DOHH2 (cell line): ENCODE measurements around the gene CAPN15.

Source experiments
- H3F3A ChIP-seq: fragments of 200-600 bp; sonication (generic), shearing (Covaris generic); 2 replicates; pipeline ENCODE4 v1.6.0; 2016; ENCODE audit warnings: antibody characterized with exemption, mild to moderate bottlenecking; ENCODE audit not compliant: control insufficient read depth, insufficient read depth
- H3K27ac ChIP-seq: fragments of 200-600 bp; sonication (generic); 2 replicates; pipeline ENCODE4 v1.5.1; 2014; ENCODE audit warnings: low read depth, mild to moderate bottlenecking, low read length, moderate library complexity
- H3K27me3 ChIP-seq: fragments of 200-600 bp; sonication (generic); 2 replicates; pipeline ENCODE4 v1.6.1; 2014; ENCODE audit warnings: mild to moderate bottlenecking, low read length, mixed read lengths; ENCODE audit not compliant: control insufficient read depth
- H3K36me3 ChIP-seq: fragments of 200-600 bp; sonication (generic); 2 replicates; pipeline ENCODE4 v1.6.1; 2014; ENCODE audit warnings: mild to moderate bottlenecking, low read length, moderate library complexity, mixed read lengths; ENCODE audit not compliant: control insufficient read depth
- H3K4me1 ChIP-seq: fragments of 200-600 bp; sonication (generic); 2 replicates; pipeline ENCODE4 v1.6.1; 2014; ENCODE audit warnings: mild to moderate bottlenecking, low read length, mixed read lengths; ENCODE audit not compliant: control insufficient read depth
- H3K4me2 ChIP-seq: fragments of 200-600 bp; sonication (generic); 2 replicates; pipeline ENCODE4 v1.6.0; 2014; ENCODE audit warnings: mild to moderate bottlenecking, low read length, moderate library complexity
- H3K4me3 ChIP-seq: fragments of 200-600 bp; sonication (generic); 2 replicates; pipeline ENCODE4 v1.5.1; 2014; ENCODE audit warnings: mild to moderate bottlenecking, low read length, mixed read lengths
- H3K79me2 ChIP-seq: fragments of 200-600 bp; sonication (generic); 2 replicates; pipeline ENCODE4 v1.6.1; 2014; ENCODE audit warnings: mild to moderate bottlenecking, low read length, mixed read lengths; ENCODE audit not compliant: control insufficient read depth
- H3K9me2 ChIP-seq: fragments of 200-600 bp; sonication (generic); replicated peaks from 2 replicates; pipeline ENCODE4 v1.6.1; 2014; ENCODE audit warnings: mild to moderate bottlenecking, low read length, mixed read lengths; ENCODE audit not compliant: control insufficient read depth
- H3K9me3 ChIP-seq: fragments of 200-600 bp; sonication (generic); 2 replicates; pipeline ENCODE4 v1.6.1; 2014; ENCODE audit warnings: antibody characterized with exemption, low read length, mixed read lengths; ENCODE audit not compliant: control insufficient read depth, insufficient read depth
- H4K20me1 ChIP-seq: fragments of 200-600 bp; sonication (generic); 2 replicates; pipeline ENCODE4 v1.6.0; 2014; ENCODE audit warnings: low read depth, mild to moderate bottlenecking, antibody characterized with exemption, low read length, moderate library complexity; ENCODE audit not compliant: control insufficient read depth, insufficient read depth
- CTCF ChIP-seq: fragments of 200-600 bp; sonication (generic); IDR thresholded peaks from one replicate; pipeline ENCODE4 v1.5.1; 2014; ENCODE audit warnings: antibody characterized with exemption, mild to moderate bottlenecking, low read depth, low read length; ENCODE audit not compliant: poor library complexity, severe bottlenecking
- EZH2phosphoT487 ChIP-seq: fragments of 200-600 bp; sonication (generic); IDR thresholded peaks from 2 replicates; pipeline ENCODE4 v1.6.1; 2017; ENCODE audit warnings: borderline replicate concordance, mild to moderate bottlenecking, antibody characterized with exemption, low read length, moderate library complexity, mixed read lengths

CAPN15 gene

GRCh38 chr16:576823-577201 lies 49.3 kb downstream of the CAPN15 start:
- Histone ChIP-seq H3K9me3 (no peaks in the 10 kb centered on the region), H3K4me3 (no peak overlapping the region), H3K27me3 (no peaks in the 10 kb centered on the region), H3K79me2 (peaks cover 4% of the 10 kb centered on the region; the same call in 1 of the 2 replicates), H3K4me1 (peaks cover 3% of the 10 kb centered on the region; the same call in 1 of the 2 replicates), H3K36me3 (peaks cover 3% of the 10 kb centered on the region; the same call in 1 of the 2 replicates), H3K27ac (no peak overlapping the region), H3F3A (no peaks in the 10 kb centered on the region), H3K4me2 (no peak overlapping the region), H3K9me2 (no peaks in the 10 kb centered on the region), H4K20me1 (no peaks in the 10 kb centered on the region)
- TF ChIP-seq CTCF (no peak), EZH2phosphoT487 (no peak)

DNA sequence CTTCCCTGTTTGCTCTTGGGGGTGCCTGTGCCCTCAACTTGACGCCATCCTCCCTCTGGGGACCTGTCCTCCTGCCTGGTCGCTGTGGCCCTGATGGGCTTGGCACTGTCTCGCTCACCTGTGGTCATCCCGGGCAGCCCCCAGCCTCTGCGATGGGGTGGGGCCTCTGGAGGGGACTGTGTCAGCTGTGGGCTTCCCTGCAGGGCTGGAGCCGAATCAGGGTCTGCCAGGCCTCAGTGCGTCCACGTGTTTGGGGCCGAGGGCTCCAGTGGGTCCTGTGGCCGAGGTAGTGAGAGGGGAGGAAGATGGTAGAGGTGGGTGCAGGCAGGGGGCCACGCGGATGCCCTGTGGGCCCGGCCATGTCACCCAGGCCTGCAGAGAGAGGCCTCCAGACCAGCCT lies 50.3 kb downstream of the CAPN15 start:
- H3K4me1 ChIP-seq: peaks cover 3% of the 10 kb centered on the region; the same call in 1 of the 2 replicates
- H4K20me1 ChIP-seq: no peaks in the 10 kb centered on the region
- no peaks in the 10 kb centered on the region for H3F3A ChIP-seq
- no peak overlapping the region for H3K27ac ChIP-seq
- H3K9me2 ChIP-seq: no peaks in the 10 kb centered on the region
- no peaks in the 10 kb centered on the region for H3K27me3 ChIP-seq
- H3K9me3 ChIP-seq: no peaks in the 10 kb centered on the region
- peaks cover 3% of the 10 kb centered on the region; the same call in 1 of the 2 replicates for H3K36me3 ChIP-seq
- no peak overlapping the region for H3K4me3 ChIP-seq
- H3K79me2 ChIP-seq: no peaks in the 10 kb centered on the region
- TF ChIP-seq EZH2phosphoT487: no peak
- no peak for TF ChIP-seq CTCF
- H3K4me2 ChIP-seq: no peak overlapping the region

DNA sequence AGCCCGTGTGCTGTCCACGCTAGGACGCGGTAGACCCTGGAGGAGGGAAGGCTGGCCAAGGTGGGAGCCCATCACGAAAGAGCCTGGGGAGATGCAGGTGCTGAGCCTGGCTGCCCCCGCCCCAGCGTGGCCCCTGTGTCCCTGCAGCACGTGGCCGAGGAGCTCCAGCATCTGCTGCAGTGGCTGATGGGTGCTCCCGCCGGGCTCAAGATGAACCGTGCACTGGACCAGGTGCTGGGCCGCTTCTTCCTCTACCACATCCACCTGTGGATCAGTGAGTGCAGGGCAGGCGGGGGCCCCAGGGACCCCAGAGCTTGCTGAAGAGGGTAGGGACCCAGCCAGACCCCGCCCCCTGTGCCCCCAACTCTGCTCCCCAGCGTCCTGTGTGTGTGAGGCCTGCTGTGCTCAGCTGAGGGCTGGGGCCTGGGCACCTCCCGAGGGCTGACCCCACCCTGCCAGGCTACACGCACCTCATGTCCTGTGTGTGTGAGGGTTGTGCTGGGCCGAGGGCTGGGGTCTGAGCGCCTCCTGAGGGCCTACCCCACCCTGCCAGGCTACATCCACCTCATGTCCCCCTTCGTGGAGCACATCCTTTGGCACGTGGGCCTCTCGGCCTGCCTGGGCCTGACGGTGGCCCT lies 50.8 kb downstream of the CAPN15 start:
- no peak overlapping the region for H3K27ac ChIP-seq
- H3K9me2 ChIP-seq: no peaks in the 10 kb centered on the region
- H3K4me1 ChIP-seq: peaks cover 3% of the 10 kb centered on the region; the same call in 1 of the 2 replicates
- no peaks in the 10 kb centered on the region for H3K9me3 ChIP-seq
- no peaks in the 10 kb centered on the region for H3F3A ChIP-seq
- TF ChIP-seq CTCF: no peak
- TF ChIP-seq EZH2phosphoT487: no peak
- no peaks in the 10 kb centered on the region for H3K27me3 ChIP-seq
- H3K4me3 ChIP-seq: no peak overlapping the region
- no peaks in the 10 kb centered on the region for H3K79me2 ChIP-seq
- H3K4me2 ChIP-seq: no peak overlapping the region
- peaks cover 3% of the 10 kb centered on the region; the same call in 1 of the 2 replicates for H3K36me3 ChIP-seq
- no peaks in the 10 kb centered on the region for H4K20me1 ChIP-seq
